Large intestine (tissue), 3 donors: ENCODE measurements around the gene EFHC2. TPM values are rescaled to one million over a fixed set of nuclear protein-coding genes. Genes with fewer than 3 reads are reported as not detected.

Source experiments
- DNase-seq, 2 donors: peaks; one replicate each; pipeline versions ENCODE4 v3.0.0 to v3.0.0-alpha.2; 2013
- H3K27ac ChIP-seq: one replicate; pipeline ENCODE4 v1.5.1; 2013; ENCODE audit warnings: low read length
- H3K27me3 ChIP-seq: 2 replicates; pipeline ENCODE4 v1.6.1; 2013; ENCODE audit warnings: low read length; ENCODE audit not compliant: control insufficient read depth, insufficient read depth
- H3K36me3 ChIP-seq: 2 replicates; pipeline ENCODE4 v1.6.1; 2013; ENCODE audit warnings: low read length; ENCODE audit not compliant: control insufficient read depth, insufficient read depth
- H3K4me1 ChIP-seq: one replicate; pipeline ENCODE4 v1.6.1; 2013; ENCODE audit warnings: low read length; ENCODE audit not compliant: control insufficient read depth, insufficient read depth
- H3K4me3 ChIP-seq: one replicate; pipeline ENCODE4 v1.5.1; 2013; ENCODE audit warnings: low read length
- H3K9me3 ChIP-seq: one replicate; pipeline ENCODE4 v1.6.1; 2013; ENCODE audit warnings: mild to moderate bottlenecking, low read depth, low read length, moderate library complexity; ENCODE audit not compliant: control insufficient read depth
- WGBS: methylation state at CpG from one replicate; pipeline ENCODE4 v1.1.5; 2013; ENCODE audit warnings: low lambda C conversion rate; ENCODE audit not compliant: insufficient coverage; 5-methylcytosine and 5-hydroxymethylcytosine counted together
- polyA plus RNA-seq: library from polyadenylated mRNA; unstranded; fragments of 120-200 nt; gene quantifications from one replicate; pipeline ENCODE4 v1.2.1, GENCODE V29; 2013

The EFHC2 gene
- polyA plus RNA-seq, 1 donor, result 2.2 TPM

DNA sequence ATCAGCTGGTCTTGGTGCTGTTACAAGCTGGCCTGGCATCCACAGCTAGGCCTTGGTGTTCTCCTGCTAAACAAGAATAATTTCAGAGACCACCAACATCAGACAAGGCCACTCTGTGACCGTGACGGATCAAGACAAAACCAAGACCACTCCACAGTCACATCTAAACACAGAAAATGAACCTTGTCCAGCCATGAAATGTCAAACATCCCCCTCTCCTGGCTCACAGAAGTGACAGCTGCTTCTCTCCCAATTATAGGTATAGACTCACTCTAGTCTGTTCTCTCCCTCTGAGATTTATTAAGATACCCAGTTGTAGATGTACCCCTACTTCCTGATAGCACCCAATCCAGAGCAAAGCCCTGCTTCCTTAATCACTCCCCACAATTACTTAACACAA, 40.4 kb downstream of the EFHC2 start:
- DNase-seq, result no peak
- no peaks in the 10 kb centered on the region for H3K27me3 ChIP-seq
- H3K36me3 ChIP-seq, result no peaks in the 10 kb centered on the region
- H3K27ac ChIP-seq, result no peak overlapping the region
- no peaks in the 10 kb centered on the region for H3K4me1 ChIP-seq
- no peak overlapping the region for H3K4me3 ChIP-seq
- WGBS, result no CpG with 5 or more reads among the region's 2 CpGs
- H3K9me3 ChIP-seq, result no peaks in the 10 kb centered on the region

DNA sequence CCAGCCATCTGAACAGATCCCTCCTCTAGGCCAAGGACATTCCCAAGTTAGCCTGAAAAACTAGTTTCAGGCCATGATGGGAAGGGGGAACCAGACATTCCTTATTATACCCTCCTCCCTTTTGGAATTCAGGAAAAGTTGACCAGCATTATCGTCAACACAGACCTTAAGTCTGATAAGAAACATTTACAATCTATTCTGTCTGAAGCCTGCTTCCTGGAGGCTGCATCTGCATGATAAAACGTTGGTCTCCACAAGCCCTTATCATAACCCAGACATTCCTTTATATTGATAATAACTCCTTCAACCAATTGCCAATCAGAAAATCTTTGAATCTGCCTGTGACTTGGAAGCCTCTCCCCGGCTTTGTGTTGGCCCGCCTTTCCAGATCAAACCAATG, 44.3 kb downstream of the EFHC2 start:
- no peaks in the 10 kb centered on the region for H3K9me3 ChIP-seq
- no peak overlapping the region for H3K27ac ChIP-seq
- no peaks in the 10 kb centered on the region for H3K4me1 ChIP-seq
- WGBS, result no CpG with 5 or more reads among the region's 4 CpGs
- H3K4me3 ChIP-seq, result no peak overlapping the region
- DNase-seq, result no peak
- H3K27me3 ChIP-seq, result no peaks in the 10 kb centered on the region
- H3K36me3 ChIP-seq, result no peaks in the 10 kb centered on the region

DNA sequence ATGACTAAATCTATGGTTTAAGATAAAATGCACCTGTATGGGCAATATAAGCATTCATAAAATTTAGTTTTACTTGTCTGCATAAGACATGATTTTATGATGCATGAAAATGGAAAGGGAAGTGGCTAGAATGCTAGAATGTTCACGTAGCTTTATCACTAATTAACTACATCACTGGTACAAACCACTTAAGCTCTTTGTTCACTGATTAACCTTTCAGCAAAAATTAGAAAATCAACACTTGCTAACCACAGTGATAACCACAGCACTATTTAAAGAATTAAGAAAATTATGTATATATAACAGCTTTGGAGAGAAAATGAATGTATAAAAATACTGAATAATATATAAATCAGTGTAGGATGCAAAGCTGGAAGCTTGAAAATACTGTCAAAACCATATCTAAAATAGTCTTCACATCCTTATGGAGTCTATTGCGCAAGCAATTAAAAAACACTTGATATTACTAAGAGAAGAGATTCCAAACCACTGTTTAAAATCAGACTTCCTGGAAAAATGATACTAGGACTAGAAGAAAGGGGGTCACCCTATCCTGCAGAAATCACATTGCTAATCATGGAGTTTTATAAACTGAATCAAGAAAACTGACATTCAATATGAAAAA, 51.9 kb downstream of the EFHC2 start:
- DNase-seq, result no peak

DNA sequence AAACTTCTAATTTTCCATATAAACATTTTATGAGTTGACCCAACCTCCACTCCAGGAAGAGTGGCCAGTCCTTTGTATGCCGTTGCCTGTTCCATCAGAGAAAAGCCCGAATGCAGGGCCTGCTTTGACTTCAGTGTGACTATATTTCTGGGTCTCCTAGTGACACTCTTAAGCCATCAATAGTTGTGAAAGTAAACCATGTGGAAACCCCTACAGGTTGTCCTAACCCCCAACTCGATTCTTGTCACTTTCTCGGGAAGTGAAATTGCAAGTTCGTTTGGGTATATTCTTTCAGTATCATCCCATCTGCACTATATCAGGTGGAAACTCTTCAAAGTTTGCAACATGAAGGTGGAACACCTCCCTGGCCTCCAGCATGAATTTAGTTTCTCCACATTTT, 52.8 kb downstream of the EFHC2 start:
- H3K4me1 ChIP-seq, result no peaks in the 10 kb centered on the region
- WGBS, result no CpG with 5 or more reads among the region's 5 CpGs
- DNase-seq, result no peak
- no peak overlapping the region for H3K4me3 ChIP-seq
- H3K9me3 ChIP-seq, result no peaks in the 10 kb centered on the region
- H3K27ac ChIP-seq, result no peak overlapping the region
- no peaks in the 10 kb centered on the region for H3K36me3 ChIP-seq
- H3K27me3 ChIP-seq, result no peaks in the 10 kb centered on the region

More for the DNA sequence above, 51.9 kb downstream of the EFHC2 start:
- Histone ChIP-seq H3K4me1 (no peaks in the 10 kb centered on the region), H3K27me3 (no peaks in the 10 kb centered on the region), H3K36me3 (no peaks in the 10 kb centered on the region), H3K27ac (no peak overlapping the region), H3K9me3 (no peaks in the 10 kb centered on the region), H3K4me3 (no peak overlapping the region)
- WGBS, result no CpG with 5 or more reads among the region's 2 CpGs

DNA sequence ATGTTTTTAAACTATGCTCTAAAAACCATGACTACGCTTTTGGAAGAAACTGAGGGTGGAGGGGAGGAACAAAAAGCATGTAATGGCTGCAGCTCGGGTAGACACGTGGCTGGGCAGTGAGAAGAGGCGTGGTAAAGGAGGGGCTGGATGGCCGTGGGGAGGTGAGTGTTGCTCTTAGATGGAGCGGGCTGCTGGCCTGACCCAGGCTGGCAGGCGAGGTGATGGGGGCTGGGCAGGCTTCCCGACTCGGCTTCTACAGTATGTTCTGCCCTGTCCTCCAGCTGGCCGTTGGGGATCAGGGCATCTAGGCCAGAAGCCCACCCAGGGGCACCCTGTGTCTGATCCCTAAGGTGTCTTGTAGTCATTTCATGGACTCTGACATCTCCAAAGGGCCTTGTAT, 60.7 kb downstream of the EFHC2 start:
- Histone ChIP-seq H3K36me3 (no peaks in the 10 kb centered on the region), H3K9me3 (no peaks in the 10 kb centered on the region), H3K4me3 (no peak overlapping the region), H3K27me3 (no peaks in the 10 kb centered on the region), H3K27ac (no peak overlapping the region), H3K4me1 (no peaks in the 10 kb centered on the region)
- no CpG with 5 or more reads among the region's 10 CpGs for WGBS
- DNase-seq, result no peak

DNA sequence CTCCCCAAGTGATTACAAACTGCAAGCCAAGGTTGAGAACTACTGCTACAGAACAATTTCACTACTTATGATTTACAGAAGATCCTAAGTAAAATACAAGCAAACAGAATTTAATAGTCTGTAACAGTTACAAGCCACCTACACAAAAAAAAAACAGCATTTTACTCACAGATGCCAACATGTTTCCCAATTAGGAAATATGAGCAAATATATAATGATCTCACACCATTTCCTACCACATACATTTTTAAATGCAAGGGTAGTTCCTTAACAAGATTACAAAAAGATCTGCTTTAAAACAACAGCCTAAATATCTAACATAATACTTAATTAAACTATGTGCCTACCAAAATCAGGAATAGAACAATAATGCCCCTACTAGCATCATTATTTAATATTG, 63.4 kb downstream of the EFHC2 start:
- Histone ChIP-seq H3K4me1 (no peaks in the 10 kb centered on the region), H3K9me3 (no peaks in the 10 kb centered on the region), H3K27me3 (no peaks in the 10 kb centered on the region), H3K27ac (no peak overlapping the region), H3K36me3 (no peaks in the 10 kb centered on the region), H3K4me3 (no peak overlapping the region)
- DNase-seq, result no peak

DNA sequence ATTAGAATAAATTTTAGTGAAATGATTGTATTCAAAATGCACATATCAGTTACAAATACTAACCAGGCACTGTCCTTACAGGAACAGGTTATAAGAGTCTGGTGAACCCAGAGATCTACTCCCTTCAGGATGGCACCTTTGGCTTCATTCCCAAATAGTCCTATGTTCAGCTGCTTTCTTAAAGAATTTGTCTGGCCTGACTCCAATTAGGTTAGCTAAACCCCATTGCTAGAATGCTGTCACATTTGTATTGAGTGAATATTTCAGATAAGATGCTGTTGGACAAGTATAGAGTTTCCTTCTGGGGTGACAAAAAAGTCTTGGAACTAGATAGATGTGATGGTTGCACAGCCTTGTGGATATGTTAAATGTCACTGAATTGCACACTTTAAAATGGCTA, 69.4 kb downstream of the EFHC2 start:
- no peak for DNase-seq
- H3K9me3 ChIP-seq, result no peaks in the 10 kb centered on the region
- no peak overlapping the region for H3K4me3 ChIP-seq
- no peaks in the 10 kb centered on the region for H3K27me3 ChIP-seq
- H3K36me3 ChIP-seq, result no peaks in the 10 kb centered on the region
- no peak overlapping the region for H3K27ac ChIP-seq
- no peaks in the 10 kb centered on the region for H3K4me1 ChIP-seq

DNA sequence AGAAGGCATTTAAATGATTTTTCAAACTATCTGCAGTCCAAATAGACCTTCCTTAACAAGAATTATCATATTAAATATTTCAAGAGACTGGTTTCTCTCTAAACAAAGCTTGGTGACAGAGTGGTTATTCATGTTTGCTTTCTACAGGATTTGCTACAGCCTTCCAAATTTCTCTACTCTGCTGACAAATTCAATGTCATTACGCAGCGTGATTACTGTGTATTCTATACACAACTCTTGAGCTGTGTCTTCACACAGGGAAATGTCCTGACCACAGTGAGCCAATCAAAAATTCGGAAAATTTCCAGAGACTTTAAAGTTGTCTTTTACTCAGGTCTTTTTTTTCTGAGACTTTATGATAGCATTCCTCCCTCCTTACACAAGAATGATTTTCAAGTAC, 75.6 kb downstream of the EFHC2 start:
- no peak overlapping the region for H3K27ac ChIP-seq
- no peaks in the 10 kb centered on the region for H3K4me1 ChIP-seq
- no peaks in the 10 kb centered on the region for H3K9me3 ChIP-seq
- no peak for DNase-seq
- WGBS, result no CpG with 5 or more reads among the region's 3 CpGs
- H3K4me3 ChIP-seq, result no peak overlapping the region
- no peaks in the 10 kb centered on the region for H3K27me3 ChIP-seq
- no peaks in the 10 kb centered on the region for H3K36me3 ChIP-seq

DNA sequence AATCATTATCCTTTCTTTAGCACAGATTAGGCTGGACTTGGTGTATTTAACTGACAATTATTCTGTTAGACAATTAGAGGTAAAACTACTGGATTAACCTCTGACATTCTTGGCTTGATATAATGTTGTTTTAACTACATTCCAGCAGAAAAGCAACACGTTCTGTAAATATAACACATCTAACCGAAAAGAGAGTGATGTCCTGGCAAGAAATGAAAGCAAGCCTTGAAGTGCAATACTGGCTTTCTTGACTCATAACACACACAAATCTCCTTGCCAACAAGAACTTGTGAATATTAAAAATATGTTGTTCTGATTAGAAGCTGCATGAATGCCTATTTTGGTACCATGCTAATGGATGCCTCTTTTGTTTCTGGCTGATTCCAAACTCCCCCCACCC, 76.4 kb downstream of the EFHC2 start:
- Histone ChIP-seq H3K36me3 (no peaks in the 10 kb centered on the region), H3K9me3 (no peaks in the 10 kb centered on the region), H3K27ac (no peak overlapping the region), H3K4me3 (no peak overlapping the region), H3K4me1 (no peaks in the 10 kb centered on the region), H3K27me3 (no peaks in the 10 kb centered on the region)
- DNase-seq, result no peak
- no CpG with 5 or more reads among the region's 2 CpGs for WGBS

DNA sequence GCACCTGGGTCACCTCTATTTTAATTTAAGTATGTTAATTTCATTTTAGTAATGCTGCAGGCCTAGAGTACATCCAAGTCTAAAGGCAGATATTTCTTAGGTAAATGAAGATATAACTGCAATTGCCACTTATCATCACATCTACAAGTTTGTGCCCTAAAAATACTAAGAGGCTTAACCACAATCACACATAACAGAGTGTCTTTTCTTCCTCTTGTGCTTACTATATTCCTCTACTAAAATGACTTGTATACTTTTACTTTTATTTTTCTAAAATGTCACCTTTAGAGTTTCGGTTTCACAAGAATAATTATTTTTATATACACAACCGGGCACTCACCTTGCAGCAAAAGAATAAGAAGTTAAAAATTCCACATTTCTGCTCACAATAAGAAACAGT, 77.9 kb downstream of the EFHC2 start:
- H3K9me3 ChIP-seq, result no peaks in the 10 kb centered on the region
- H3K27me3 ChIP-seq, result no peaks in the 10 kb centered on the region
- H3K4me1 ChIP-seq, result no peaks in the 10 kb centered on the region
- no peaks in the 10 kb centered on the region for H3K36me3 ChIP-seq
- DNase-seq, result no peak
- WGBS, result no CpG with 5 or more reads among the region's 2 CpGs
- H3K4me3 ChIP-seq, result no peak overlapping the region
- no peak overlapping the region for H3K27ac ChIP-seq

DNA sequence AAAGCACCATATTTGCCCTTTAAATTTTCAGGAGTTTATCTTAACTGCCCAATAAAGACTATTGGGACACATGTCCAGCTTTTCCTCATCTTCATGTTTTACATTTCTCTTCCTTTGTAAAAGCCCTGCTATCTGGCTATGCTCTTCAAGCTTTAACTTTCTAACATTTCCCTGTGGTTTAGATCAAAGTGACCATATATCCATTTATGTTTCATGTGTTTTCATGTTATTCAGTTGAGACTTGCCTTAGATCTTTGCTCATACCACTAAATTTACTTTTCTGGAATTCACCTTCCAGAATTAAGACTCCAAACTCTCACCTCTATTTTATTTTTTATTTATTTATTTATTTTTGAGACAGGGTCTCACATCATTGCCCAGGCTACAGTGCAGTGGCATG, 78.5 kb downstream of the EFHC2 start:
- H3K27me3 ChIP-seq, result no peaks in the 10 kb centered on the region
- H3K9me3 ChIP-seq, result no peaks in the 10 kb centered on the region
- no peaks in the 10 kb centered on the region for H3K4me1 ChIP-seq
- H3K4me3 ChIP-seq, result no peak overlapping the region
- no peaks in the 10 kb centered on the region for H3K36me3 ChIP-seq
- no peak for DNase-seq
- H3K27ac ChIP-seq, result no peak overlapping the region
